ENCODE results near the gene OR6X1.
"Not testable (repeated sequence)": the region's sequence is repeated elsewhere in the genome, so short reads cannot be mapped to it uniquely, and the experiment has no call there.

OR6X1 gene

GRCh38 chr11:123725995-123726655 lies 28.2 kb downstream of the OR6X1 start:
- Histone ChIP-seq H3K4me1 (ENCODE audit: insufficient read depth, low read length) (no peaks in the 10 kb centered on the region), H3K9me3 (ENCODE audit: low read length) (no peaks in the 10 kb centered on the region), H3K4me3 (ENCODE audit: low read depth in 1 of 2, low read length in 2 of 2) (no peak overlapping the region), H3K9ac (ENCODE audit: low read length) (no peak overlapping the region), H3K36me3 (ENCODE audit: insufficient read depth, low read length) (peaks cover 73% of the 10 kb centered on the region), H3K27me3 (ENCODE audit: control insufficient read depth in 1 of 2, insufficient read depth in 2 of 2, low read length in 2 of 2) (no peaks in the 10 kb centered on the region), H3K27ac (ENCODE audit: low read depth, low read length) (no peak overlapping the region)

- no peaks in the 10 kb centered on the region for H3K4me1 ChIP-seq (ENCODE audit: insufficient read depth, low read length)
- H3K36me3 ChIP-seq (ENCODE audit: insufficient read depth, low read length) = peaks cover 6% of the 10 kb centered on the region
Measured at GRCh38 chr11:123719452-123719851, 34.9 kb downstream of the OR6X1 start.

GRCh38 chr11:123718469-123718868 lies 35.8 kb downstream of the OR6X1 start:
- Histone ChIP-seq H3K36me3 (ENCODE audit: insufficient read depth, low read length) (no peaks in the 10 kb centered on the region), H3K9ac (ENCODE audit: low read length) (no peak overlapping the region), H3K9me3 (ENCODE audit: low read length) (no peaks in the 10 kb centered on the region), H3K27ac (ENCODE audit: low read depth, low read length) (no peak overlapping the region), H3K4me1 (ENCODE audit: insufficient read depth, low read length) (no peaks in the 10 kb centered on the region), H3K4me3 (ENCODE audit: low read depth in 1 of 2, low read length in 2 of 2) (no peak overlapping the region), H3K27me3 (ENCODE audit: control insufficient read depth in 1 of 2, insufficient read depth in 2 of 2, low read length in 2 of 2) (no peaks in the 10 kb centered on the region)

More at GRCh38 chr11:123719452-123719851, 34.9 kb downstream of the OR6X1 start:
- no peak overlapping the region for H3K9ac ChIP-seq (ENCODE audit: low read length)
- H3K9me3 ChIP-seq (ENCODE audit: low read length) = no peaks in the 10 kb centered on the region
- no peaks in the 10 kb centered on the region for H3K27me3 ChIP-seq (ENCODE audit: control insufficient read depth in 1 of 2, insufficient read depth in 2 of 2, low read length in 2 of 2)
- H3K4me3 ChIP-seq (ENCODE audit: low read depth in 1 of 2, low read length in 2 of 2) = no peak overlapping the region
- no peak overlapping the region for H3K27ac ChIP-seq (ENCODE audit: low read depth, low read length)

- Histone ChIP-seq H3K4me3 (ENCODE audit: low read depth in 1 of 2, low read length in 2 of 2) (no peak overlapping the region), H3K27ac (ENCODE audit: low read depth, low read length) (no peak overlapping the region), H3K36me3 (ENCODE audit: insufficient read depth, low read length) (no peaks in the 10 kb centered on the region), H3K9ac (ENCODE audit: low read length) (no peak overlapping the region), H3K4me1 (ENCODE audit: insufficient read depth, low read length) (no peaks in the 10 kb centered on the region), H3K9me3 (ENCODE audit: low read length) (no peaks in the 10 kb centered on the region), H3K27me3 (ENCODE audit: control insufficient read depth in 1 of 2, insufficient read depth in 2 of 2, low read length in 2 of 2) (no peaks in the 10 kb centered on the region)
Measured at GRCh38 chr11:123718063-123718462, 36.3 kb downstream of the OR6X1 start.

- H3K27me3 ChIP-seq (ENCODE audit: control insufficient read depth in 1 of 2, insufficient read depth in 2 of 2, low read length in 2 of 2); H3K27ac ChIP-seq (ENCODE audit: low read depth, low read length); H3K9ac ChIP-seq (ENCODE audit: low read length); H3K36me3 ChIP-seq (ENCODE audit: insufficient read depth, low read length); H3K4me3 ChIP-seq (ENCODE audit: low read depth in 1 of 2, low read length in 2 of 2); H3K9me3 ChIP-seq (ENCODE audit: low read length); H3K4me1 ChIP-seq (ENCODE audit: insufficient read depth, low read length): not testable (repeated sequence)
Measured at GRCh38 chr11:123712627-123713026, 41.7 kb downstream of the OR6X1 start.

GRCh38 chr11:123707606-123708205 lies 46.6 kb downstream of the OR6X1 start:
- Histone ChIP-seq H3K27me3 (ENCODE audit: control insufficient read depth in 1 of 2, insufficient read depth in 2 of 2, low read length in 2 of 2) (no peaks in the 10 kb centered on the region), H3K4me3 (ENCODE audit: low read depth in 1 of 2, low read length in 2 of 2) (no peak overlapping the region), H3K4me1 (ENCODE audit: insufficient read depth, low read length) (no peaks in the 10 kb centered on the region), H3K9ac (ENCODE audit: low read length) (no peak overlapping the region), H3K36me3 (ENCODE audit: insufficient read depth, low read length) (no peaks in the 10 kb centered on the region), H3K9me3 (ENCODE audit: low read length) (no peaks in the 10 kb centered on the region), H3K27ac (ENCODE audit: low read depth, low read length) (no peak overlapping the region)

GRCh38 chr11:123707206-123707605 lies 47.1 kb downstream of the OR6X1 start:
- Histone ChIP-seq H3K4me1 (ENCODE audit: insufficient read depth, low read length) (no peaks in the 10 kb centered on the region), H3K27ac (ENCODE audit: low read depth, low read length) (no peak overlapping the region), H3K9me3 (ENCODE audit: low read length) (no peaks in the 10 kb centered on the region), H3K9ac (ENCODE audit: low read length) (no peak overlapping the region), H3K4me3 (ENCODE audit: low read depth in 1 of 2, low read length in 2 of 2) (no peak overlapping the region), H3K27me3 (ENCODE audit: control insufficient read depth in 1 of 2, insufficient read depth in 2 of 2, low read length in 2 of 2) (no peaks in the 10 kb centered on the region), H3K36me3 (ENCODE audit: insufficient read depth, low read length) (no peaks in the 10 kb centered on the region)

GRCh38 chr11:123704341-123704740 lies 50.0 kb downstream of the OR6X1 start:
- H3K4me3 ChIP-seq (ENCODE audit: low read depth in 1 of 2, low read length in 2 of 2) = no peak overlapping the region
- no peaks in the 10 kb centered on the region for H3K27me3 ChIP-seq (ENCODE audit: control insufficient read depth in 1 of 2, insufficient read depth in 2 of 2, low read length in 2 of 2)
- no peaks in the 10 kb centered on the region for H3K9me3 ChIP-seq (ENCODE audit: low read length)
- H3K36me3 ChIP-seq (ENCODE audit: insufficient read depth, low read length) = no peaks in the 10 kb centered on the region
- no peaks in the 10 kb centered on the region for H3K4me1 ChIP-seq (ENCODE audit: insufficient read depth, low read length)
- no peak overlapping the region for H3K9ac ChIP-seq (ENCODE audit: low read length)
- H3K27ac ChIP-seq (ENCODE audit: low read depth, low read length) = no peak overlapping the region

All from muscle layer of colon (tissue), 2 donors.